ENCODE data around the gene ZNF184.

The ZNF184 gene

DNA sequence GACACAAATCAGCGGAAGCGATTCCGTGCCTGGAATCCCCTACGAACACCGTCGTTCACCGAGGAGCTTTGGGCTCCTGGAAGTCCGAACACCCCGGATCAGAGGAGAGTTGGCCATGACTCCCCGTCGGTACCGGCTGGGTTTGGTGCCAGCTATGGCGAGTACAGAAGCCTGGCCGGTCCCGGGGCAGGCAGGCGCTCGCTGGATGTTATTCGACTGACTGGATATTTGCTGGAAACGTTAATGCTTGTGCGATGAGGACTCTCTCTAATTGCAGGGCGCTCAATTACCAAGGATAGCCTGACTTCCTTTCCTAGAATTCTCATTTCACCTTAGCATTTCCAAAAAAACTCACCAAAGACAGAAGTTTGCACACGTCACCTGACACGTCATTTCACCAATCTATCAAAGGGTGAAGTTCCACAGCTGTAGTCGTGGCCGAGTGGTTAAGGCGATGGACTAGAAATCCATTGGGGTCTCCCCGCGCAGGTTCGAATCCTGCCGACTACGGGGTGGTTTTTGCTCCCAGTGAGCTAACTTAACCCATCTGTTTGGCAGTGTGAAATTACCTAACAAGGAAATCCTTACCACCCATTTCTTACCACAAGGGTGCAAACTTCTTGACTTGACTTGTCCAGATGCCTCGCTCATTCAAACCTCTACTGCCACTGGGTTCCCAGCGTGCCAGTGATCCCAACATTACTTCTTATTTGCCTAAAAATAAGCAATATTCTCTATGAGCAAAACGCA, 22.7 kb upstream of the ZNF184 start:
- peak overlapping the region; percentile 73 for H3K4me3 ChIP-seq (ENCODE audit: low read length)
- TF ChIP-seq, protein P1, sequence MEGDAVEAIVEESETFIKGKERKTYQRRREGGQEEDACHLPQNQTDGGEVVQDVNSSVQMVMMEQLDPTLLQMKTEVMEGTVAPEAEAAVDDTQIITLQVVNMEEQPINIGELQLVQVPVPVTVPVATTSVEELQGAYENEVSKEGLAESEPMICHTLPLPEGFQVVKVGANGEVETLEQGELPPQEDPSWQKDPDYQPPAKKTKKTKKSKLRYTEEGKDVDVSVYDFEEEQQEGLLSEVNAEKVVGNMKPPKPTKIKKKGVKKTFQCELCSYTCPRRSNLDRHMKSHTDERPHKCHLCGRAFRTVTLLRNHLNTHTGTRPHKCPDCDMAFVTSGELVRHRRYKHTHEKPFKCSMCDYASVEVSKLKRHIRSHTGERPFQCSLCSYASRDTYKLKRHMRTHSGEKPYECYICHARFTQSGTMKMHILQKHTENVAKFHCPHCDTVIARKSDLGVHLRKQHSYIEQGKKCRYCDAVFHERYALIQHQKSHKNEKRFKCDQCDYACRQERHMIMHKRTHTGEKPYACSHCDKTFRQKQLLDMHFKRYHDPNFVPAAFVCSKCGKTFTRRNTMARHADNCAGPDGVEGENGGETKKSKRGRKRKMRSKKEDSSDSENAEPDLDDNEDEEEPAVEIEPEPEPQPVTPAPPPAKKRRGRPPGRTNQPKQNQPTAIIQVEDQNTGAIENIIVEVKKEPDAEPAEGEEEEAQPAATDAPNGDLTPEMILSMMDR (conservative IDR thresholded peaks at IDR 0.05; ENCODE audit: low read length) = peak; percentile 35
- peak; percentile 86 for DNase-seq (ENCODE audit: low read depth)

DNA sequence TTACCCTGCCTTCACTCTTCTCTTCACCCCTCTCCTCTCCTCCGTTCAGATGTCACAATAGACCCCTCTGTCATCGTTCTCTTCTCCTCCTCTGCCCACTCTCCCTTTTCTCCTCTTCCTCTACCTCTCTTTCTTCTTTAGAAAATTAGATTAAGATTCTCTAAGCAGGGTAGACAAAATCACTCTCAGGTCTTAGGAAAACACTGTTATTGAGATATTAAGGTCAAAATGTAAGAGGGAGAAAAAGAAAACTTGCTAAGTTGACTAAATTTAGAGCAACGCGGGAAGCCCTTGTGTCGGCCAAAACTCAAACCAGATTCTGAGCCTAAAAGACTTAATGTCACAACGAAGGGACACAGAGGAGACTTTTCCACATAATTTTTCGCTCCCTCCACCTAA, 22.1 kb upstream of the ZNF184 start:
- TF ChIP-seq, protein P1 (conservative IDR thresholded peaks at IDR 0.05; ENCODE audit: low read length) = no peak
- peak overlapping the region; percentile 73 for H3K4me3 ChIP-seq (ENCODE audit: low read length)
- DNase-seq (ENCODE audit: low read depth) = no peak

DNA sequence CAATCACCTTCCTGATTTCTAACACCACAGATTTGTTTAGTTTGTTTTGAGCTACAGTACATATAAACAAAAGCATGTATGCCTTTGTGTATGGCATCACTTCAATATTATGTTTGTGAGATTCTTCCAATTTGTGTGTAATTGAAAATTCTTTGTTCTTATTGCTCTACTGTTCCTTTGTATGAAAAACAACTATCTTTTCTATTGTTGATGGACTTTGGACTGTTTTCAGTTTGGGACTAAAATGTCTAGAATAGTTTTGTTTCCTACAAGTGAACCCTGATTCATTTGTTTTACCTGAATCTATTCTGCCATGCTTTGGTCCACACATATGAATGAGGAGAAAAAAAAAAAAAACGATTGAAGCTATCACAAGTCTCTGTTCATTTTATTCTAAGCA, 21.2 kb upstream of the ZNF184 start:
- TF ChIP-seq, protein P1 (conservative IDR thresholded peaks at IDR 0.05; ENCODE audit: low read length) = no peak
- DNase-seq (ENCODE audit: low read depth) = no peak
- no peak overlapping the region for H3K4me3 ChIP-seq (ENCODE audit: low read length)

DNA sequence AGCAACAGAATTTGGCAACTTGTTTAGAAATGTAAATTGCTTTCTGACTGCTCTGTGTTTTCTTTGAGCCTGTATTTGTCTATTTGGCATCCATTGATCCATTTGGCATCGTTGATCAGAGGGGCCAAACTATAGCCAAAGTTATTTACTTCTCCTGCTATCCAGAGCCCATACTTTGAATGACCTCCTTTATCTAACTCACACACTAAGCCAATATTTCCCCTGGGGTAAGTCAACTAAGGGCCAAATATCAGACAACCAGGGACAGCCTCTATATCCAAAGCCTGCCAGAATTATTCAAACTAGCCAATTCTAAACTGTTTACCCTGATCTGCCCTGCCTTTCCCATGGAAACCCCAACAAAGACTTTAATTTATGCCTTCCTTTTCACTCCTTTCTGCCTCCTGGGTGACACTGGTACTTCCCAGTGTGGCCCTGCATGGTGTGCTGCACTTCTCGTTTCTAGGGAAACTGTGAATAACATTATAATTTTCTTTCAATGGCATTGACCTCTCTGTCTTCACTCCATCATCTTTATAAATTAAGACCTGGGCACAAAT, 19.8 kb upstream of the ZNF184 start:
- no peak for DNase-seq (ENCODE audit: low read depth)
- no peak overlapping the region for H3K4me3 ChIP-seq (ENCODE audit: low read length)
- TF ChIP-seq, protein P1 (conservative IDR thresholded peaks at IDR 0.05; ENCODE audit: low read length) = no peak

DNA sequence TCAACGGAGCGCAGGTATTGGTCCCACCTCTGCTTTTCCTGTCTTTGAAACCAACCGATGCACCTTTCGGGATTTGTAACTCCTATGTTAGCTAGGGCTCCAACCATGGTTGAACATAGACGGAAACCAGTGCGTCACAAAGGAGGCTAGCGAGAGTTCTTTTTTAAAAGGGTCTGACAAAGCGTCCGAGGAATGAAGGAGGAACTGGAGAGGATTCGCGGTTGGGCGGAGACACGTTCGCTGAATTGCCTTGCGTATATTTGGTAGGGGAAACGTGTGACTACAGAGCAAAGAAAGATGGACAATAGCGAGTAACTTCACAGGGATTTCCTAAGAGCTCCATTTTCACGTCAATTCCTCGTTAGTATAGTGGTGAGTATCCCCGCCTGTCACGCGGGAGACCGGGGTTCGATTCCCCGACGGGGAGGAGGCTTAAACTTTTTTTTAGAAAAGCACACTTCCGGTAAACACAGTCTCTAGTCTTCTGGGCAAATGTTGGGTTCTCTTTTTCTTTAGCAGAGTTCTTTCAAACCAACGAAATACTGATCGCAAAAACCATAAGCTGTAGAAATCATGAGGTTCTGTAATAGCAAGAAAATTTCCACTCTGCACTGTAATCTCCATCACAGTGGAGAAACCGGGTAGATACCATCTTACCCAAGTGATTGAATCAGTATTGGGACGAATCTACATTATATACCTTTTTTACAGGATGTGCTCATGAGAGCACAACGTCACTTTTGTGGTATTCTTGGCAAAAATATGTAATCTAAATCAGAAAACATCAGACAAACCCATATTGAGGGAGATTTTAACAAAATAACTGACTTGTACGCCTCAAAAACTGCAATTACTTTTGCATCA, 6.6 kb upstream of the ZNF184 start:
- TF ChIP-seq, protein P1 (conservative IDR thresholded peaks at IDR 0.05; ENCODE audit: low read length) = no peak
- peak overlapping the region; percentile 81 for H3K4me3 ChIP-seq (ENCODE audit: low read length)
- DNase-seq (ENCODE audit: low read depth) = peak; percentile 96

DNA sequence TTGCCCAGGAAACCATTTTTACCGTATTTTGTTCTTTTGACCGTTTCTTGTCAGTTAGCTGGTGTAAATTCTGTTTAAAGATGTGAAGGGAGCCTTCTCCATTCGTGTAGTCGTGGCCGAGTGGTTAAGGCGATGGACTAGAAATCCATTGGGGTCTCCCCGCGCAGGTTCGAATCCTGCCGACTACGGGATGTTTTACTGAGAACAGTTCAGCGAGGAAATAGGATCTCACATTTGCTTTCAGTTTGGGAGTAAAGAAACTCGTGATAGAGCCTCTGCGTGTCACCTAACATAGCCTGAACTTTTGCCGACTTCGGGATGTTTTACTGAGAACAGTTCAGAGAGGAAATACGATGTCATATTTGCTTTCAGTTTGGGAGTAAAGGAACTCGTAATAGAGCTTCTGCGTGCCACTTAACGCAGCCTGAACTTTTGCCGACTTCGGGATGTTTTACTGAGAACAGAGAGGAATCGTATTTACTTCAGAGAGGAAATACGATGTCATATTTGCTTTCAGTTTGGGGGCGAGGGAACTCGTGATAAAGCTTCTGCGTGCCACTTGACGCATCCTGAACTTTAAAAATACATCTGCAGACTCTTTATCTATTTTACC, 5.9 kb upstream of the ZNF184 start:
- DNase-seq (ENCODE audit: low read depth) = peak; percentile 91
- peak overlapping the region; percentile 81 for H3K4me3 ChIP-seq (ENCODE audit: low read length)
- TF ChIP-seq, protein P1 (conservative IDR thresholded peaks at IDR 0.05; ENCODE audit: low read length) = no peak

Measured in AG10803 (cell line).